WTC11 (cell line): ENCODE results near the gene SEC24B.

Experiments
- AFF4 ChIP-seq: sonication (generic); formaldehyde crosslinking; IDR thresholded peaks from 2 replicates; pipeline ENCODE4 v1.8.1; 2023; ENCODE audit warnings: mild to moderate bottlenecking, missing genetic modification reagents, borderline replicate concordance
- CTCF ChIP-seq: fragments of 200-600 bp; IDR thresholded peaks from 2 replicates; pipeline ENCODE4 v1.8.0; 2022; ENCODE audit warnings: antibody characterized with exemption
- FOXJ3 ChIP-seq: sonication (generic); formaldehyde crosslinking; IDR thresholded peaks from 2 replicates; pipeline ENCODE4 v1.9.0; 2021; ENCODE audit warnings: missing genetic modification reagents, mild to moderate bottlenecking, borderline replicate concordance
- NFYB ChIP-seq: sonication (generic); formaldehyde crosslinking; conservative IDR thresholded peaks from 2 replicates; pipeline ENCODE4 v1.8.0; 2022; ENCODE audit warnings: low read depth, missing genetic modification reagents
- NR2C2 ChIP-seq: sonication (generic); formaldehyde crosslinking; IDR thresholded peaks from 2 replicates; pipeline ENCODE4 v1.8.0; 2022; ENCODE audit warnings: mild to moderate bottlenecking, missing genetic modification reagents
- TP53 ChIP-seq: sonication (generic); formaldehyde crosslinking; IDR thresholded peaks from 2 replicates; pipeline ENCODE4 v1.8.1; 2023; ENCODE audit warnings: mild to moderate bottlenecking, missing genetic modification reagents

- TF ChIP-seq CTCF (no peak), NR2C2 (CRISPR knock-in tag) (no peak), AFF4 (no peak), TP53 (no peak), NFYB (CRISPR knock-in tag) (no peak), FOXJ3 (CRISPR knock-in tag) (no peak)
Measured at GRCh38 chr4:109419679-109420078, 13.9 kb upstream of the SEC24B start.
